Loucy (cell line): ENCODE results near the gene INPP4B.

Experiments used
- H2AFZ ChIP-seq: fragments of 200-600 bp; sonication (generic); 2 replicates; pipeline ENCODE4 v1.6.0; 2016; ENCODE audit warnings: antibody characterized with exemption, mild to moderate bottlenecking, low read length, moderate library complexity
- H3F3A ChIP-seq: fragments of 200-600 bp; 2 replicates; pipeline ENCODE4 v1.6.0; 2016; ENCODE audit warnings: antibody characterized with exemption, low read depth, mild to moderate bottlenecking
- H3K27me3 ChIP-seq: fragments of 200-600 bp; sonication (generic); 2 replicates; pipeline ENCODE4 v1.6.1; 2014; ENCODE audit warnings: low read length, mild to moderate bottlenecking; ENCODE audit not compliant: insufficient read depth, poor library complexity, severe bottlenecking
- H3K36me3 ChIP-seq: fragments of 200-600 bp; sonication (generic); 2 replicates; pipeline ENCODE4 v1.6.1; 2016; ENCODE audit warnings: low read length; ENCODE audit not compliant: insufficient read depth
- H3K4me1 ChIP-seq: fragments of 200-600 bp; sonication (generic); 2 replicates; pipeline ENCODE4 v1.5.1; 2014; ENCODE audit warnings: low read length, mild to moderate bottlenecking; ENCODE audit not compliant: insufficient read depth, poor library complexity, severe bottlenecking
- H3K4me2 ChIP-seq: fragments of 200-600 bp; sonication (generic); 2 replicates; pipeline ENCODE4 v1.6.0; 2014; ENCODE audit warnings: antibody characterized with exemption, low read length, low read depth, mild to moderate bottlenecking; ENCODE audit not compliant: poor library complexity, severe bottlenecking
- H3K4me3 ChIP-seq: fragments of 200-600 bp; sonication (generic); 2 replicates; pipeline ENCODE4 v1.5.1; 2014; ENCODE audit warnings: low read length, mild to moderate bottlenecking, mixed read lengths; ENCODE audit not compliant: poor library complexity, severe bottlenecking
- H3K79me2 ChIP-seq: fragments of 200-600 bp; sonication (generic); 2 replicates; pipeline ENCODE4 v1.6.1; 2014; ENCODE audit warnings: low read length; ENCODE audit not compliant: insufficient read depth
- H3K9ac ChIP-seq: fragments of 200-600 bp; sonication (generic); 2 replicates; pipeline ENCODE4 v1.6.0; 2014; ENCODE audit warnings: mild to moderate bottlenecking, low read depth, low read length, moderate library complexity; ENCODE audit not compliant: poor library complexity, severe bottlenecking
- H3K9me2 ChIP-seq: fragments of 200-600 bp; sonication (generic); replicated peaks from 2 replicates; pipeline ENCODE4 v1.6.1; 2016; ENCODE audit warnings: low read depth, low read length, mixed read lengths
- H3K9me3 ChIP-seq: fragments of 200-600 bp; sonication (generic); 2 replicates; pipeline ENCODE4 v1.6.1; 2014; ENCODE audit warnings: mild to moderate bottlenecking, antibody characterized with exemption, low read length, low read depth; ENCODE audit not compliant: insufficient read depth
- H4K20me1 ChIP-seq: fragments of 200-600 bp; sonication (generic); 2 replicates; pipeline ENCODE4 v1.6.0; 2014; ENCODE audit warnings: antibody characterized with exemption, low read length, mild to moderate bottlenecking; ENCODE audit not compliant: insufficient read depth, poor library complexity, severe bottlenecking
- EZH2phosphoT487 ChIP-seq: fragments of 200-600 bp; IDR thresholded peaks from 2 replicates; pipeline ENCODE4 v1.6.1; 2018; ENCODE audit warnings: antibody characterized with exemption, mild to moderate bottlenecking, moderate library complexity, borderline replicate concordance
- TF ChIP-seq, protein P1 (sequence below): fragments of 200-600 bp; sonication (generic); conservative IDR thresholded peaks from 2 replicates; pipeline ENCODE4 v1.5.1; 2014; ENCODE audit warnings: mild to moderate bottlenecking, antibody characterized with exemption, low read length

Gene INPP4B

DNA sequence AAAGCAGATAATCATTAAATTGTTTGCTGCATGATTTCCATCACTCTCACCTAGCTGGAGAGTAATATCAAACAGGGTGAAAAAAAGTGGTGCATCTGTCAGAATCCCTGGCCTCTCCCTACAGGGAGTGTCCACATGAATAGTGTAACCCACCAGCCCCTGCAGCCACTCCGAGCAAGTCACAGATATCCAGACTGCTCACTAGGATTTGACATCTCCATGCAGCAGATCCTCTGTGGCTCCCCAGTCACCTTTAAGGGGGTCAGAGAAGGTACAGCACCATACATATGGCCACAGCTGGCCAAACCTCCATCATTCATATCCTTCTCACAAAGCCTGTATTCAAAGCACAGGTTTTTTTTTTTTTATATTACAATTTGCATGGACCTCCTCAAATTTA lies 536.3 kb downstream of the INPP4B start:
- Histone ChIP-seq H3K4me2 (no peak overlapping the region), H3K9ac (no peak overlapping the region), H2AFZ (no peak overlapping the region), H3F3A (no peaks in the 10 kb centered on the region), H3K9me3 (no peaks in the 10 kb centered on the region), H3K27me3 (no peaks in the 10 kb centered on the region), H3K4me1 (peaks cover 15% of the 10 kb centered on the region), H3K9me2 (no peaks in the 10 kb centered on the region), H3K36me3 (peaks cover 48% of the 10 kb centered on the region; the same call in 1 of the 2 replicates), H3K4me3 (no peak overlapping the region), H3K79me2 (peaks cover 12% of the 10 kb centered on the region; the same call in 1 of the 2 replicates), H4K20me1 (no peaks in the 10 kb centered on the region)
- TF ChIP-seq EZH2phosphoT487, result no peak
- TF ChIP-seq, protein P1, sequence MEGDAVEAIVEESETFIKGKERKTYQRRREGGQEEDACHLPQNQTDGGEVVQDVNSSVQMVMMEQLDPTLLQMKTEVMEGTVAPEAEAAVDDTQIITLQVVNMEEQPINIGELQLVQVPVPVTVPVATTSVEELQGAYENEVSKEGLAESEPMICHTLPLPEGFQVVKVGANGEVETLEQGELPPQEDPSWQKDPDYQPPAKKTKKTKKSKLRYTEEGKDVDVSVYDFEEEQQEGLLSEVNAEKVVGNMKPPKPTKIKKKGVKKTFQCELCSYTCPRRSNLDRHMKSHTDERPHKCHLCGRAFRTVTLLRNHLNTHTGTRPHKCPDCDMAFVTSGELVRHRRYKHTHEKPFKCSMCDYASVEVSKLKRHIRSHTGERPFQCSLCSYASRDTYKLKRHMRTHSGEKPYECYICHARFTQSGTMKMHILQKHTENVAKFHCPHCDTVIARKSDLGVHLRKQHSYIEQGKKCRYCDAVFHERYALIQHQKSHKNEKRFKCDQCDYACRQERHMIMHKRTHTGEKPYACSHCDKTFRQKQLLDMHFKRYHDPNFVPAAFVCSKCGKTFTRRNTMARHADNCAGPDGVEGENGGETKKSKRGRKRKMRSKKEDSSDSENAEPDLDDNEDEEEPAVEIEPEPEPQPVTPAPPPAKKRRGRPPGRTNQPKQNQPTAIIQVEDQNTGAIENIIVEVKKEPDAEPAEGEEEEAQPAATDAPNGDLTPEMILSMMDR, result no peak

DNA sequence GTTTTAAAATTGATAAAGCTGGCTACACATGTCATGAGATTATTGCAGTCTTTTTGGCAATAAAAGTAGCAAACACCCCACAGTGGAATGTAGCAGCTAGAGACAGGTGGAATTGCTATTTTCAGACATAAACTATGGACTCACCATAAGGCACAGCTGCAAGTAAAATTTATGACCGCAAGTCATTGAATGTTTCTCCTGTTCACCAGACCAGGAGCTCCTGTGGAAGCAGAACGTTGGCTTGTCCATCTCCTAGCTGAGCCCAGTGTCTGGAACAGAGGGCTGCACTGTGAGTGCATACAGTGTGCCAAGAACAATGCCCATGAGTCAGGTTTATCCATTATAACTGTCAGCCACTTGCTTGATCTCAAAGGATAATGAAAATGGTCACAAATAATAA lies 538.2 kb downstream of the INPP4B start:
- TF ChIP-seq, protein P1, result no peak
- TF ChIP-seq EZH2phosphoT487, result no peak
- Histone ChIP-seq H3K4me1 (no peaks in the 10 kb centered on the region), H3K9me3 (no peaks in the 10 kb centered on the region), H3K36me3 (peaks cover 45% of the 10 kb centered on the region; the same call in 1 of the 2 replicates), H3K79me2 (peaks cover 8% of the 10 kb centered on the region; the same call in 1 of the 2 replicates), H3K9me2 (no peaks in the 10 kb centered on the region), H3K27me3 (no peaks in the 10 kb centered on the region), H3K4me2 (no peak overlapping the region), H2AFZ (no peak overlapping the region), H3K9ac (no peak overlapping the region), H4K20me1 (no peaks in the 10 kb centered on the region), H3F3A (no peaks in the 10 kb centered on the region), H3K4me3 (no peak overlapping the region)

DNA sequence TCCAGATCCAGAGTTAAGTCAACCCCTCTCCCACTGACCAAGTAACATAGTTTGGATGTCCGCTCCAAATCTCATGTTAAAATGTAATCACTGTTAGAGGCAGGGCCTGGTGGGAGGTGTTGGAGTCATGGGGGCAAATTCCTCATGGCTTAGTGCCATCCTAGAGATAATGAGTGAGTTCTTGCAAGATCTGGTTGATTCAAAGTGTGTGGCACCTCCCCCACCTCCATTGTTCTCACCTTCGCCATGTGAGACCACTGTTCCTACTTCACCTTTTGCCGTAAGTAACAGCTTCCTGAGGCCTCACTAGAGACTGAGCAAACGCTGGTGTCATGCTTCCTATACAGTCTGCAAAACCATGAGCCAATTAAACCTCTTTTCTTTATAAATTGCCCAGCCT lies 548.8 kb downstream of the INPP4B start:
- H3K4me1 ChIP-seq, result no peaks in the 10 kb centered on the region
- no peak overlapping the region for H2AFZ ChIP-seq
- no peaks in the 10 kb centered on the region for H3K9me3 ChIP-seq
- H3K9me2 ChIP-seq, result no peaks in the 10 kb centered on the region
- H4K20me1 ChIP-seq, result no peaks in the 10 kb centered on the region
- H3K36me3 ChIP-seq, result peaks cover 9% of the 10 kb centered on the region; the same call in 1 of the 2 replicates
- TF ChIP-seq, protein P1, result no peak
- no peak for TF ChIP-seq EZH2phosphoT487
- no peak overlapping the region for H3K4me3 ChIP-seq
- H3K79me2 ChIP-seq, result no peaks in the 10 kb centered on the region
- 0 out of 2 replicates have a peak, but pooled peaks cover 2% of the 10 kb centered on the region for H3F3A ChIP-seq
- no peaks in the 10 kb centered on the region for H3K27me3 ChIP-seq
- H3K9ac ChIP-seq, result no peak overlapping the region
- no peak overlapping the region for H3K4me2 ChIP-seq
